Liver (tissue), 9 donors: ENCODE measurements around the gene FOXN3. TPM values are rescaled to one million over a fixed set of nuclear protein-coding genes. Genes with fewer than 3 reads are reported as not detected.

Experiments used
- DNase-seq: peaks from one replicate; pipeline ENCODE4 v3.0.0-alpha.2; 2017; ENCODE audit warnings: low spot score
- H3K27ac ChIP-seq, 2 donors: one replicate each; pipeline ENCODE4 v1.7.0; 2013; ENCODE audit warnings: inconsistent platforms in 2 of 2, low read length in 2 of 2, control low read depth in 1 of 2, low read depth in 1 of 2, mild to moderate bottlenecking in 1 of 2
- H3K27me3 ChIP-seq, 4 donors: one replicate each; pipeline versions ENCODE4 v1.6.1 to v1.7.0; 2013; ENCODE audit warnings: low read length in 3 of 4, inconsistent platforms in 1 of 4, mild to moderate bottlenecking in 1 of 4, moderate library complexity in 1 of 4; ENCODE audit not compliant: control insufficient read depth in 4 of 4, insufficient read depth in 4 of 4
- H3K36me3 ChIP-seq, 4 donors: one replicate each; pipeline versions ENCODE4 v1.6.1 to v1.7.0; 2013; ENCODE audit warnings: low read length in 3 of 4, mild to moderate bottlenecking in 3 of 4, low read depth in 1 of 4, moderate library complexity in 1 of 4; ENCODE audit not compliant: control insufficient read depth in 4 of 4, insufficient read depth in 3 of 4
- H3K4me1 ChIP-seq, 4 donors: one replicate each; pipeline versions ENCODE4 v1.6.1 to v1.7.0; 2013; ENCODE audit warnings: low read length in 3 of 4, mild to moderate bottlenecking in 3 of 4, moderate library complexity in 1 of 4; ENCODE audit not compliant: control insufficient read depth in 4 of 4, insufficient read depth in 4 of 4
- H3K4me3 ChIP-seq, 3 donors: one replicate each; pipeline versions ENCODE4 v1.6.1 to v1.7.0; 2013; ENCODE audit warnings: low read length in 3 of 3, control low read depth in 1 of 3, low read depth in 1 of 3, mild to moderate bottlenecking in 1 of 3
- H3K9ac ChIP-seq, 2 donors: one replicate each; pipeline ENCODE4 v1.7.0; 2013; ENCODE audit warnings: low read length in 2 of 2, mild to moderate bottlenecking in 2 of 2, moderate library complexity in 2 of 2, control low read depth in 1 of 2, low read depth in 1 of 2
- H3K9me3 ChIP-seq, 4 donors: one replicate each; pipeline versions ENCODE4 v1.6.1 to v1.7.0; 2013; ENCODE audit warnings: low read length in 3 of 4; ENCODE audit not compliant: control insufficient read depth in 4 of 4
- ATF3 ChIP-seq: IDR thresholded peaks from 2 replicates; pipeline ENCODE4 v1.6.1; 2016; ENCODE audit warnings: antibody characterized with exemption
- CTCF ChIP-seq: fragments of 150-350 bp; IDR thresholded peaks from 2 replicates; pipeline ENCODE4 v1.5.1; 2017; ENCODE audit warnings: improper control_type of control experiment, low read depth, low read length; ENCODE audit not compliant: missing input control
- EGR1 ChIP-seq, 2 donors: IDR thresholded peaks; 2 replicates each; pipeline ENCODE4 v1.6.1; 2016 to 2018; ENCODE audit warnings: antibody characterized with exemption in 2 of 2, low read depth in 2 of 2
- FOXA1 ChIP-seq: IDR thresholded peaks from 2 replicates; pipeline ENCODE4 v1.6.1; 2016; ENCODE audit warnings: antibody characterized with exemption
- GABPA ChIP-seq, 2 donors: IDR thresholded peaks in 1 of 2; conservative IDR thresholded peaks in 1 of 2; 2 replicates each; pipeline ENCODE4 v1.6.1; 2016; ENCODE audit warnings: antibody characterized with exemption in 2 of 2, mild to moderate bottlenecking in 1 of 2, moderate library complexity in 1 of 2
- HNF4A ChIP-seq, 2 donors: conservative IDR thresholded peaks; 2 replicates each; pipeline ENCODE4 v1.6.1; 2016; ENCODE audit warnings: antibody characterized with exemption in 2 of 2, mild to moderate bottlenecking in 2 of 2
- HNF4G ChIP-seq: IDR thresholded peaks from 2 replicates; pipeline ENCODE4 v1.6.1; 2016; ENCODE audit warnings: antibody characterized with exemption
- JUND ChIP-seq, 2 donors: IDR thresholded peaks; 2 replicates each; pipeline ENCODE4 v1.6.1; 2016; ENCODE audit warnings: antibody characterized with exemption in 2 of 2
- NR2F2 ChIP-seq: IDR thresholded peaks from 2 replicates; pipeline ENCODE4 v1.6.1; 2016; ENCODE audit warnings: antibody characterized with exemption
- RXRA ChIP-seq, 2 donors: IDR thresholded peaks; 2 replicates each; pipeline ENCODE4 v1.6.1; 2017 to 2018; ENCODE audit warnings: antibody characterized with exemption in 2 of 2, mild to moderate bottlenecking in 1 of 2
- SP1 ChIP-seq: IDR thresholded peaks from 2 replicates; pipeline ENCODE4 v1.6.1; 2018; ENCODE audit warnings: antibody characterized with exemption, mild to moderate bottlenecking
- TAF1 ChIP-seq: conservative IDR thresholded peaks from 2 replicates; pipeline ENCODE4 v1.6.1; 2016; ENCODE audit warnings: antibody characterized with exemption, mild to moderate bottlenecking
- ZBTB33 ChIP-seq: IDR thresholded peaks from 2 replicates; pipeline ENCODE4 v1.6.1; 2016; ENCODE audit warnings: antibody characterized with exemption
- WGBS: extraction: QIAGEN DNeasy Blood & Tissue Kit; methylation state at CpG from one replicate; pipeline ENCODE4 v1.1.7; 2013; 5-methylcytosine and 5-hydroxymethylcytosine counted together
- polyA plus RNA-seq, 2 donors: library from polyadenylated mRNA; stranded (reverse) in 1 of 2; unstranded in 1 of 2; fragments of 200-250 nt in 1 of 2; fragments of >200 nt in 1 of 2; fragmentation: Nextera tagmentation in 1 of 2; extraction: Ambion mirVana in 1 of 2; gene quantifications; one replicate each; pipeline versions ENCODE4 v1.2.1 to v1.2.3, GENCODE V29; 2013 to 2015
- total RNA-seq, 2 donors: library from RNA; depleted of rRNA; stranded (reverse); fragments of >200 nt; gene quantifications; one replicate each; pipeline ENCODE4 v1.2.3, GENCODE V29; 2014
- TF ChIP-seq, protein P1 (sequence below): IDR thresholded peaks from 2 replicates; pipeline ENCODE4 v1.6.1; 2016; ENCODE audit warnings: antibody characterized with exemption, mild to moderate bottlenecking
- donor health status: healthy.
- donor health status: healthy.
- donor health status: healthy.
- donor health status: healthy.
- donor health status: healthy.

Gene FOXN3
- total and polyA plus RNA-seq, 4 donors = 17.8 to 44.8 (median 35.3) TPM

DNA sequence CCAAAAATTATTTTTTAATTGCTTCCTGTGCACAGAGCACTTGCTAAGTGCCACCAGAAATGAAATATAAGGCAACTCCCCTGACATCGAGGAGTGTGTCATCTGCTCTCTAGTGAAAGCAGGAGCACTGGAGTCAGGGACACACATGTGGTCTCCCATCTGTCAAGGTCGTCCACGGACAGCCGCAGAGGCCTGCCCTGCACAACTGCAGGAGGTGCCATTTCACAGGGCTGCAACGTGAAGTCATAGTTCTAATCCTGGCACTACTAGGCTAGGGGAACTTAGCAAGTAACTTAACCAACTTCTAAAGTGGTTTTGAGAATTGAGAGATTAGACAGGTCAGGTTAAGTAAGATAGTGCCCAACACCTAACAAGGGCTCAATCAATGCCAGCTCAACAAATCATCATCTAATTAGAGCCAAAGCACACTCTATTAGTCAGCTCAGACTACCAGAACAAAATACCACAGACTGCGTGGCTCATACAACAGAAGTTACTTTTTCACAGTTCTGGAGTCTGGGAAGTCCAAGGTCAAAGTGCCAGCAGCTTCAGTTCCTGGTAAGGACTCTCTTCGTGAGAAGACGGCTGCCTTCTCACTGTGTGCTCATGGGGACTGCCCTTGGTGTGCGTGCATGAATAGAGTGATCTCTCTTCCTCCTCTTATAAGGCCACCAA lies 30.7 kb downstream of the FOXN3 start:
- TF ChIP-seq JUND (IDR thresholded peaks at IDR 0.05) (no peak), ATF3 (no peak), RXRA (IDR thresholded peaks at IDR 0.05) (no peak), TAF1 (no peak), GABPA (IDR thresholded peaks at IDR 0.05 in 1 of 2, conservative IDR thresholded peaks at IDR 0.05 in 1 of 2) (no peak), HNF4G (no peak), EGR1 (IDR thresholded peaks at IDR 0.05; ENCODE audit: low read depth in 2 of 2) (no peak), FOXA1 (no peak), ZBTB33 (no peak), NR2F2 (no peak), SP1 (no peak)
- TF ChIP-seq, protein P1, sequence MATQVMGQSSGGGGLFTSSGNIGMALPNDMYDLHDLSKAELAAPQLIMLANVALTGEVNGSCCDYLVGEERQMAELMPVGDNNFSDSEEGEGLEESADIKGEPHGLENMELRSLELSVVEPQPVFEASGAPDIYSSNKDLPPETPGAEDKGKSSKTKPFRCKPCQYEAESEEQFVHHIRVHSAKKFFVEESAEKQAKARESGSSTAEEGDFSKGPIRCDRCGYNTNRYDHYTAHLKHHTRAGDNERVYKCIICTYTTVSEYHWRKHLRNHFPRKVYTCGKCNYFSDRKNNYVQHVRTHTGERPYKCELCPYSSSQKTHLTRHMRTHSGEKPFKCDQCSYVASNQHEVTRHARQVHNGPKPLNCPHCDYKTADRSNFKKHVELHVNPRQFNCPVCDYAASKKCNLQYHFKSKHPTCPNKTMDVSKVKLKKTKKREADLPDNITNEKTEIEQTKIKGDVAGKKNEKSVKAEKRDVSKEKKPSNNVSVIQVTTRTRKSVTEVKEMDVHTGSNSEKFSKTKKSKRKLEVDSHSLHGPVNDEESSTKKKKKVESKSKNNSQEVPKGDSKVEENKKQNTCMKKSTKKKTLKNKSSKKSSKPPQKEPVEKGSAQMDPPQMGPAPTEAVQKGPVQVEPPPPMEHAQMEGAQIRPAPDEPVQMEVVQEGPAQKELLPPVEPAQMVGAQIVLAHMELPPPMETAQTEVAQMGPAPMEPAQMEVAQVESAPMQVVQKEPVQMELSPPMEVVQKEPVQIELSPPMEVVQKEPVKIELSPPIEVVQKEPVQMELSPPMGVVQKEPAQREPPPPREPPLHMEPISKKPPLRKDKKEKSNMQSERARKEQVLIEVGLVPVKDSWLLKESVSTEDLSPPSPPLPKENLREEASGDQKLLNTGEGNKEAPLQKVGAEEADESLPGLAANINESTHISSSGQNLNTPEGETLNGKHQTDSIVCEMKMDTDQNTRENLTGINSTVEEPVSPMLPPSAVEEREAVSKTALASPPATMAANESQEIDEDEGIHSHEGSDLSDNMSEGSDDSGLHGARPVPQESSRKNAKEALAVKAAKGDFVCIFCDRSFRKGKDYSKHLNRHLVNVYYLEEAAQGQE = no peak
- Histone ChIP-seq H3K27ac (no peak overlapping the region), H3K4me3 (no peak overlapping the region), H3K27me3 (no peaks in the 10 kb centered on the region), H3K9me3 (no peaks in the 10 kb centered on the region), H3K4me1 (no peaks in the 10 kb centered on the region), H3K36me3 (peaks cover 0 to 2% (median 0%) of the 10 kb centered on the region in 4 donors), H3K9ac (no peak overlapping the region)
- no peak for DNase-seq
- WGBS = 80% methylated on average over 9 of the region's 9 CpGs

DNA sequence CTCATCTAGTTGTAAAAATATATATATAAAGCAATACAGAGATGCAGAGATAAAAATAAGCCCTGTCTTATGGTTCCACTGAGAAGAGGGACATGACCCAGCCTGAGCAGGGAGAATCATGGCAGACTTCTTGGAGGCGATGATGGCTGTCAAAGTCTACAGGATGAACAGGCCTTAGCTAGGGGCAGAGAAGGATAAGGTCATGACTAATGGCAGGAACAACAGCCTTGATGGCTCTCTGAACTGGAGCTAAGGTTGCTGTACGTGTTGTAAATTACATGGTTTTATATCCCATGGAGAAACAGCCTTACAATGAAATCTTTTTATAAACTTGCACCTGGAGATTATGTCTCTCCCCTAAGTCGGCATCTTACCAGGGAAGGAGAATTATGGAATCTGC lies 32.4 kb downstream of the FOXN3 start:
- Histone ChIP-seq H3K4me3 (no peak overlapping the region), H3K36me3 (no peaks in the 10 kb centered on the region), H3K9me3 (no peaks in the 10 kb centered on the region), H3K27me3 (no peaks in the 10 kb centered on the region), H3K9ac (no peak overlapping the region), H3K4me1 (no peaks in the 10 kb centered on the region), H3K27ac (no peak overlapping the region)
- TF ChIP-seq ATF3 = no peak
- no peak for TF ChIP-seq GABPA (IDR thresholded peaks at IDR 0.05 in 1 of 2, conservative IDR thresholded peaks at IDR 0.05 in 1 of 2)
- no peak for TF ChIP-seq HNF4G
- TF ChIP-seq SP1 = no peak
- no peak for TF ChIP-seq CTCF
- no peak for TF ChIP-seq HNF4A (conservative IDR thresholded peaks at IDR 0.05)
- DNase-seq = no peak
- 93% methylated on average over 3 of the region's 3 CpGs for WGBS
